Hematopoietic multipotent progenitor cell (in vitro differentiated cells): Measurements from ENCODE around the gene IGHMBP2. TPM values are rescaled to one million over a fixed set of nuclear protein-coding genes. Genes with fewer than 3 reads are reported as not detected.

Experiments used
- DNase-seq, 3 donors: peaks; one replicate each; pipeline ENCODE4 v3.0.0-alpha.2; 2011 to 2015; ENCODE audit warnings: low read depth in 2 of 3, low spot score in 2 of 3
- total RNA-seq: library from RNA; depleted of rRNA; stranded (reverse); fragments of >200 nt; gene quantifications from one replicate; pipeline ENCODE4 v1.2.3, GENCODE V29; 2012

Gene IGHMBP2
- total RNA-seq, 1 donor = 12.4 TPM

DNA sequence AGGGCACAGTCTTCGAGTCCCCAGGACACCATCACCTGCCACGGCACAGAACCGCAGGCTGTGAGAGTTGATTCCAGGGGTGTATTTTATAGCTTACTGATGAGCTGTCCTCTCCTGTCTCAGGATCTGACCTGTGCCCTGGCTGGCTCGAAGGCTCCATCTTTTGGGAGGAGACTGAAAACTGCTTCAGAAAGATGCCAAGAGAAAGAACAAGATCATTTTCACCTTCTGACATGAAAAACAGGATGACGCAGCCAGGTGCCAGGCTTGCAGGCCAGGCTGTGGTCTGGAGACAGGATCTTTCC is 74.9 kb downstream of the IGHMBP2 start:
- DNase-seq = no peak

DNA sequence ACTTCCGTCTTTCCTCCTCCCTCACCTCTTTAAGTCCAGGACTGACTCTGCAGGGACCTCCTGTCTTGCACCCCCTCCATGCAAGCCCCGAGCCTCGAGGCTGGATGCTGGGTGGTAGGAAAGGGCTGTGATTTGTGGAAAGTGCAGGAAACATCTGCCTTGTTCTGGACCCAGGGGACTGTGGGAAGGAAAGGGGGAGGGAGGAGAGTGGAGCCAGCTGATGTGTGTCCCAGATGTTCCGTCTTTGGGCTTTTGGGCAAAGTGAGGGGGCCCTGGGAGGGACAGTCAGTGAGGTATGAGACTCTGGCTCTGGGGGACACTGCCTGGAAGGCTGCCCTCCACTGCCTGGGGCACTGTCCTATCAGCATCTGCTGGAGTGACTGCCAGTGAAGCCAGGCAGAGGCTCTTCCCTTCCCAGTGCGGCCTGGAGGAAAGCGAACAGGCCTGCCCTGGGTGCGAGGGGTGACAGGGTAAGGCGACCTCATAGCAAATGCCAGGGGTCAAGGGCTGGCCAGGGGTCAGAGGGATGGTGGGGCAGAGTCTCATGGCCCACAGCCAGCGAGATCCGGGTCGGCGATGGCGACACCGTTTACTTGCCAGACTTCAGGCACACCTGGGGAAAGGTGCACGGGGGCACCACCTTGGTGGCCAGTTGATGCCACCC is 75.4 kb downstream of the IGHMBP2 start:
- DNase-seq = peak in 1 of 3 donors; percentile 31

DNA sequence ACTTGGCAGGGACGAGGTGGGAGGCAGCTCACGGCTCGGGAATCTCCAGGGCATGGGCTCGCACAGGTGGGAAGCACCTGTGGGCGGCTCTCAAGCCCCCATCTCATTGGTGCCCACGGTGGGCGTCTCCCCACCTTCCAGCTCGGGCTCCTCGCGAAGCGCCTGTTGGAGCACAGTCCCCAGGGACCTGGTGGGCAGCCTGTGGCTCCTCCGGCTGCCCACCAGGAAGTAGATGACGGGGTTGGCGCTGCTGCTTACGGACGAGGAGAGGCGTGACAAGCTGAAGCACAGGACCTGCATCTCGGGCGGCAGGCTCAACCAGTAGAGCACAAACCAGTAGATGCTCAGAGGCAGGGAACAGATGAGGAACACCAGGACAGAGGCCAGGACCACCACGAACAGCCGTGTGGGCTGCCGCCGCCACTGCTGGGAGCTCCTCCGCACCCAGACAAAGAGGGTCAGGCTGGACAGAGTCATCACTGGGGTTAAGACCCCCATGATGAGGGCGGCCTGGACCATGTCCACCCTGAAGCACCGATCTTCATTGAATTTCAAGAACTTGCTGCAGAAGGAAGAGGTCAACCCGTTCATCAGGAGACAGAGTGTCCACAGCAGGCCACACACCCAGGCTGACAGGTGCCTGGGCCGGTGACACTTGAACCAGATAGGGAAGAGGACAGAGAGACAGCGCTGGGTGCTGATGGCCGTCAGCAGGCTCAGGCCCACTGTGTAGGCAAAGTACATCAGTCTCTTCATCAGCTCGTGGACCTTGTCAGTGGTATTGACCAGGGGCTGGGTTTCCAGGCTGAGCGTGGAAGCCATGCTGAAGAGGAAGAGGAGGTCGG is 76.5 kb downstream of the IGHMBP2 start:
- DNase-seq = no peak

DNA sequence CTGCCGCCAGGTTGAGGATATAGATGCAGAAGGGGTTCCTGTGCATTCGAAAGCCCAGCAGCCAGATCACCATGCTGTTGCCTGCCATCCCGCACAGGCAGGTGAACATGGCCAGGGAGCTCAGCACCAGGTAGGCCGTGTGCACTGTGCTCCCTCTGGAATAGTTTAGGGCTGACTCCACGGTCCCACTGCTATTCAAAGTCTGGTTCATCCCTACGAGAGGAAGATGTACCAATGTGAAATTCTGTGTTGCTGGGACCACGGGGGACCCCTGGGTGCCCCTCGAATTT is 77.0 kb downstream of the IGHMBP2 start, which contains the start of gene MRGPRD:
MRGPRD (minus strand) TSS at position 211 of the 290 bp plus-strand sequence; CDS start at position 211, 0 bp downstream.
- no peak for DNase-seq

DNA sequence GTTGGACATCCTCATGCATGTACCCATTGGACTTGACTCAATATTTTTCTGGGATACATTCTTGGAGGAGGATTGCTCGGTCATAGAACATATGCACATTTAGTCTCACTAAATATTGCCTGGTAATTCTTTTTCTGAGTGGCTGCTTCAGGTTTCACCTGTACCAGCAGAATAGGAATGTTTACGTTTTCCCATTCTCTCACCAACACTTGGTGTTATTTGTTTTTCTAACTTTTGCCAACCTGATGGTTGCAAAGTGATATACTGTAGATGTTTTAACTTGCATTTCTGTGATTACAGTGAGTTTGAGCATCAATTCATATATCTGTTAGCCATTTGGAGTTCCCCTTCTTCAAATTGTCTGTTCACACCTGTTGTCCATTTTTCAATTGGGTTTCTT is 78.4 kb downstream of the IGHMBP2 start:
- DNase-seq = no peak

DNA sequence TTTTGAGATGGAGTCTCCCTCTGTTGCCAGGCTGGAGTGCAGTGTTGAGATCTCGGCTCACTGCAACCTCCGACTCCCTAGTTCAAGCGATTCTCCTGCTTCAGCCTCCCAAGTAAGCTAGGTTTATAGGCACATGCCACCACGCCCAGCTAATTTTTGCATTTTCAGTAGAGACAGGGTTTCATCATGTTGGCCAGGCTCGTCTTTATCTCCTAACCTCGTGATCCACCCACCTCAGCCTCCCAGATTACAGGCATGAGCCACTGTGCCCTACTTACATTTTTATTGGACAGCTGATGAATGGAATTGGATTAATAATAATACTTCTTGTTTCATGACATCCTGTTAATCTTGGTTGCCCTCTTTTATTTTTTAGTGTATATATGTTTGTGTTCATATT is 80.1 kb downstream of the IGHMBP2 start:
- DNase-seq = no peak

DNA sequence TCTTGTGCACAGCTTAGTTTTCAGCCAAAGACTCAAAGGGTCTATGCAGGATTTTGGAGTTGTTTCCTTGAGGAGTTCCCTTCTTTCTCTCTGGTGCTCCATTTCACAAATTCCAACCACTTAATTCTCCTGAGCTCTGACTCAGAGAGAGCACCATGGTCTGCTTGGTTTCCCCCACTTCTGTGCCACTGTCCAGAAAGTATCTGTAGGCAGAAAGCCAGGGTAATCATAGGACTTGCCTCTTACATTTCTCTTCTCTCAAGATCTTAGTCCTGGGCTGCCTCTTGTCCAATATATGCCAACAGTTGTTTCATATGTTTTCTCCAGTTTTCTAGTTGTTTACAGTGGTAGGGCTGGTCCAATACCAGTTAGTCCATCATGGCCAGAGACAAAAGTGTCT is 83.5 kb downstream of the IGHMBP2 start:
- no peak for DNase-seq

DNA sequence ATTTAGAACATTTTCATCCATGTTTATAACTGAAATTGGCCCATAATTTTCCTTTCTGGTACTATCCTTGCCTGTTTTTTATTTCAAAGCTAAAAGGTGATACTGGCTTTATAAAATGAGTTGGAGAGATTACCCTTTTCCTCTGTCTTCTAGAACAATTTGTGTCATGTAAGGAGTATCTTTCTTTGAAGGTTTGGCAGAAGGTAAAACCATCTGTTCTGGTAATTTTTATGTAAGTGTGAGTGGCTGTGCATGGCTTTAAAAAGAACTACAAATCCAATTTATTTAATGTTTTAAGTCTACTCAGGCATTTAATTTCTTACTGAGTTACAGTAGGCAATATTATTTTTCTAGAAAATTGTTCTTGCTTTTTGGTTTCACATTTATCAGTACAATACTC is 84.8 kb downstream of the IGHMBP2 start:
- no peak for DNase-seq

Other genes with a start within 250 kb of the IGHMBP2 start
- gene GAL, start 219.3 kb upstream of the IGHMBP2 start, total RNA-seq = not detected
- 19.1 TPM for gene TESMIN, start 152.4 kb upstream of the IGHMBP2 start, total RNA-seq
- 151 TPM for gene CPT1A, start 62.0 kb upstream of the IGHMBP2 start, total RNA-seq
- 33.9 TPM for gene MRPL21, start 59 bp upstream of the IGHMBP2 start, total RNA-seq
- gene MRGPRD, start 77.1 kb downstream of the IGHMBP2 start, total RNA-seq = not detected
- not detected for gene MRGPRF, start 109.4 kb downstream of the IGHMBP2 start, total RNA-seq
- gene TPCN2, start 145.0 kb downstream of the IGHMBP2 start, total RNA-seq = 32.6 TPM